ENCODE measurements around the gene ABLIM1.

- TF ChIP-seq EZH2phosphoT487 (IDR thresholded peaks at IDR 0.05; ENCODE audit: unreplicated experiment) (no peak), CTCF (conservative IDR thresholded peaks at IDR 0.05; ENCODE audit: low read depth in 2 of 2) (0 out of 4 replicates have a peak, but pooled peaks of 1 of the 2 experiments have one; percentile 1), EZH2 (IDR thresholded peaks at IDR 0.05; ENCODE audit: low read depth, unreplicated experiment) (no peak), REST (IDR thresholded peaks at IDR 0.05; ENCODE audit: unreplicated experiment) (no peak), ETS1 (IDR thresholded peaks at IDR 0.05) (no peak), CREB1 (CRISPR knock-in tag; IDR thresholded peaks at IDR 0.05; ENCODE audit: low read depth) (no peak), JUNB (IDR thresholded peaks at IDR 0.05; ENCODE audit: unreplicated experiment) (no peak), POLR2AphosphoS5 (IDR thresholded peaks at IDR 0.05; ENCODE audit: low read depth) (no peak)
These were observed 86.6 kb downstream of the ABLIM1 start for GRCh38 chr10:114571316-114571999.
